Activated naive CD4-positive, alpha-beta T cell treated with Interleukin-2 at 50 U/mL for 16 hours (primary cell): ENCODE measurements around the gene CHRND.

Experiments
- DNase-seq: peaks from one replicate; pipeline ENCODE4 v3.0.0-alpha.2; 2020

The CHRND gene

DNA sequence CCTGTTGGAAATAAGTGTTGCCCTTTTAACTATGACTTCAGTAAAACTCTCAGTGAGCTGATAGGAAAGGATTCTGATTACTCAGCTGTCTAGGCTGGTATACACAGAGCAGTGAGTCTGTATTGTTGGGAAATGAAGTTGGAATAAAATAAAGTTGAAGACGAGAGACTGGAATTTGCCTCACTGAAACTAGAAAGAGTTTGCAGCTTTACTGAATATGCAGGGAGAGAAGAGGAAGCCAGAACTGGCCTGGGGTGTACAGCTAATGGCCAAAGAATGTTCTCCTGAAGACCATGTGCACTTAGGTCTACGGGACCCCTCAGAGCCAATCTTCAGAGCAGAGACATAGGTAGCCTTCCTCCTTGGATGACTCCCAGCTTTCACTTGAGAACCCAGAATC, 51.0 kb downstream of the CHRND start:
- no peak for DNase-seq

DNA sequence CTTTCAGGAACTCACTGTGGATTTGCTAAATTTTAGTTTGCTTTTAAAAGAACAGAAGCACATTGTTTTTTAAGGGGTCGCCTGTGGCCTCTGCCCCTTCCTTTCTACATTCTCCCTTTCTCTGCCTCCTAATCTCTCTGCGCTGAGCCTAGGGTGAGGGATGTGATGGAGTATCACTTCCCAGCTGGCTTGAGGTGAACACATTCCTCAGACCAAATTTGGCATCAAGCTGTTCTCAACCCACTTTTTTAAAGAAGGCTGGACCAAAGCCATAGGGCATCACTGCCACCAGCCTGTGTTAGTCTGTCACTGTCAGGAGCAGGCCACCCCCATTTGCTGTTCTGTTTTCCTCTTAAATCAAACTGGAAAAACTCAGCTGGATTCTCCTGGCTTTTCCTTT, 51.9 kb downstream of the CHRND start:
- DNase-seq = no peak

DNA sequence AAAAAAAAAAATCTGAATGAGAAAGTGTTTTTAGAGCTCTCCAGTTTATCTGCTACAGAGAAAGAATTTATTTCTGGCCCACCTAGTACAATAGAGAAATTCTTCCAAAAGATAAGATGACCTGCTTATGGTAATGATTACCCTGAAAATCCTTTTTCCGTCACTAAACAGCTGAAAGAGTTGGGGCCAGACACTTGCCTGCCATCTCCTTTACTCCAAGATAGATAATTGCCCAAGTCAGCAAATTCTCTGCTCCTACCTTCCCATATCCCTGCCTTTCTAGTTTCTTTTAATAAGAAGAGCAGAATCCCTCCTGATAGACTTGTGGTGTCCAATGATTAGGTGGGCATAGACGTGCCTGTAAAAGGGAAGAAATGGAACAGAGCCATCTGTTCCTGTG, 52.7 kb downstream of the CHRND start:
- no peak for DNase-seq

DNA sequence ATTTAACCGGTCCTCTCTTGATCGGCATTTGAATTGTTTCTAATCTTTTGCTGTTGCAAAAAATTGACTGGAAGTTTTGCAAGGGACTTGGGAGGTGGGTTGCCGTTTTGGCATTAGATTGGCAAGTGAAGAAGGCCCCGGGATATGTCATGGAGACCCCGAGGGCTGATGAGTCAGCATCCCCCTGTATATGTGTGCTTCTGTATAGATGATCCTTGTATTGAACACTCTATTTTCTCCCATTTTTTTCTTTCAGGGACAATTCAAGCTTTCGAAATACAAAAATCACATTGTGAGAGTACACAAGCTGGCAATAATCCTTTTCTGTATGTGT, 54.7 kb downstream of the CHRND start:
- no peak for DNase-seq

DNA sequence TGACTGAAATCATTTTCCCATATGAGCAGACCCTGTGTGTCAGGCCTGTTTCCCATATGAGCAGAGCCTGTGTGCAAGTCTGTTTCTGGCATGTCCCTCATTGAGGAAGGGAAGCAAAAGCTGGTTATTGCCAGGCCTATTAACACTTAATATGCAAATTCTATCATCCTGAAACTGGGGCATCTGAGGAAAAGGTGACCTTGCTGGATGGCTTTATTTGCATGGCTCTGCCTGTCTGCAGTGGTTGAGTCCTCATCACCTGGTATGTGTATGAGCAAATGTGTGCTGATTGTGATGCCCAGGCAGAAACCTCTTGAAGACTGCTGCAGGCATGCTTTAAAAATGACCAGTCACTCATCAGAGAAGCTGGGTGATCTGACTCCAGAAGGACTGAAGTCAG, 55.8 kb downstream of the CHRND start:
- no peak for DNase-seq

DNA sequence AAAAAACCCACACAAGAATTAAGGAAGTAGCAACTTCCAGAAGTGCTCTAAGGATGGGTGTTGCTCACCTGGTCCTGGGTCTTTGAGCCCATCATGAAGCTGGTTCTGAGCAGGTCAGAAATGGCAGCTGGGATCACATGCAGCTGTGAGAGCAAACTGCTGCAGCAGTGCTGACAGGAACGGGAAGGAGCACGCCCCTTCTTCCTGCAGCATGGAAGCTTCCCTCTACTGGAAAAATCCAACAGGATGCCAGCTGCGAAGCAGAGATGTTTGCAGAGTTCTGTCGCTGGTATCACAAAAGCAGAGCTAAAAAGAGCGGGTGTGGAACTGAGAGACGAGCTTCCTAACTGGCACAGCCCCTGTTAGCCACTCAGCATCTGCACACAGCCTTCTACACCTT, 58.3 kb downstream of the CHRND start:
- DNase-seq = no peak
